K562 (cell line): ENCODE data around the gene RASIP1. TPM values are rescaled to one million over a fixed set of nuclear protein-coding genes. Genes with fewer than 3 reads are reported as not detected.

Experiments
- CHD2 ChIP-seq: IDR thresholded peaks from 2 replicates; pipeline ENCODE4 v1.6.1; 2011; ENCODE audit warnings: low read depth, low read length
- MAZ ChIP-seq, 2 experiments: fragments of 450-650 bp in 1 of 2; sonication (generic) in 1 of 2; formaldehyde crosslinking; IDR thresholded peaks in 1 of 2; conservative IDR thresholded peaks in 1 of 2; 2 replicates each; pipeline versions ENCODE4 v1.4.0 to v1.5.0; 2020; ENCODE audit warnings: mild to moderate bottlenecking in 1 of 2, missing genetic modification reagents in 1 of 2
- MNT ChIP-seq, 2 experiments: fragments of 450-650 bp; conservative IDR thresholded peaks; 2 replicates each; pipeline ENCODE4 v1.6.1; 2017; ENCODE audit warnings: mild to moderate bottlenecking in 2 of 2, moderate library complexity in 2 of 2
- SIX5 ChIP-seq, 2 experiments: IDR thresholded peaks; 2 replicates each; pipeline ENCODE4 v1.6.1; 2011; ENCODE audit warnings: low read length in 2 of 2, borderline replicate concordance in 1 of 2, low read depth in 1 of 2, mild to moderate bottlenecking in 1 of 2, moderate library complexity in 1 of 2; ENCODE audit not compliant: insufficient read depth in 1 of 2
- TSHZ1 ChIP-seq: fragments of 250-450 bp; sonication (Bioruptor Pico); IDR thresholded peaks from 2 replicates; pipeline ENCODE4 v1.4.0; 2020; ENCODE audit warnings: mild to moderate bottlenecking, moderate library complexity
- ZBTB33 ChIP-seq: sonication (generic); formaldehyde crosslinking; IDR thresholded peaks from 2 replicates; pipeline ENCODE4 v1.8.1; 2023; ENCODE audit warnings: mild to moderate bottlenecking, missing genetic modification reagents
- ZKSCAN8 ChIP-seq: fragments of 200-800 bp; sonication (Bioruptor generic); IDR thresholded peaks from 2 replicates; pipeline ENCODE4 v1.6.1; 2016; ENCODE audit warnings: missing genetic modification characterization, missing compliant biosample characterization
- ZNF121 ChIP-seq: sonication (generic); formaldehyde crosslinking; conservative IDR thresholded peaks from 2 replicates; pipeline ENCODE4 v1.8.0; 2022; ENCODE audit warnings: missing genetic modification reagents
- ZNF134 ChIP-seq: fragments of 250-450 bp; sonication (Bioruptor Pico); conservative IDR thresholded peaks from 2 replicates; pipeline ENCODE4 v1.4.0; 2020
- polyA plus RNA-seq, 8 experiments: library from polyadenylated mRNA; depleted of rRNA in 4 of 8; stranded (reverse) in 5 of 8; unstranded in 3 of 8; fragments of >200 nt; fragmentation: Nextera tagmentation in 2 of 8; fragmentation: Illumina TruSeq in 1 of 8; extraction: Ambion mirVana in 2 of 8; extraction: Trizol in 1 of 8; gene quantifications; 2 replicates each; pipeline versions ENCODE4 v1.2.1 to v1.2.3, GENCODE V29; 2011 to 2014; ENCODE audit warnings: inconsistent platforms in 1 of 8, missing spikeins in 1 of 8
- total RNA-seq, 7 experiments: library from RNA; depleted of rRNA in 6 of 7; stranded (reverse); fragments of >200 nt in 6 of 7; fragmentation: Illumina TruSeq in 2 of 7; extraction: Trizol in 2 of 7; gene quantifications; 2 replicates each; pipeline versions ENCODE4 v1.2.1 to v1.2.3, GENCODE V29; 2011 to 2021; ENCODE audit warnings: low replicate concordance in 1 of 7

The RASIP1 gene
- total and polyA plus RNA-seq, 9 of the 15 experiments (the other 6 are each of a cell fraction or from before 2014, with no cell fraction given) = 0.20 to 4.7 (median 1.5) TPM

GRCh38 chr19:48735031-48735615 is 5.3 kb downstream of the RASIP1 start (continued):
- TF ChIP-seq ZBTB33 (CRISPR knock-in tag) = peak; percentile 74; the same call in 1 of the 2 replicates
- TF ChIP-seq MAZ (CRISPR knock-in tag; conservative IDR thresholded peaks at IDR 0.05 in 1 of 2, IDR thresholded peaks at IDR 0.05 in 1 of 2) = no peak
- TF ChIP-seq ZNF121 = no peak
- TF ChIP-seq CHD2 = no peak
- TF ChIP-seq ZKSCAN8 (CRISPR knock-in tag) = no peak
- peak; percentile 26 to 46; a peak in 2 of 4 replicates for TF ChIP-seq SIX5 (IDR thresholded peaks at IDR 0.05; ENCODE audit: borderline replicate concordance in 1 of 2, insufficient read depth in 1 of 2, low read depth in 1 of 2, low read length in 2 of 2)
- no peak for TF ChIP-seq TSHZ1
- TF ChIP-seq ZNF134 (CRISPR knock-in tag) = no peak
- no peak for TF ChIP-seq MNT (conservative IDR thresholded peaks at IDR 0.05)
